ENCODE measurements around the gene USP7. TPM values are rescaled to one million over a fixed set of nuclear protein-coding genes. Genes with fewer than 3 reads are reported as not detected.
A peak's percentile ranks its signal among the peaks of the same experiment; 100 is the strongest.

Gene USP7
- total and polyA plus RNA-seq, 12 donors, result 22.2 to 84.8 (median 65.7) TPM

GRCh38 chr16:8885674-8886592 is 77.8 kb downstream of the USP7 start:
- WGBS, 2 donors, result 11 to 13% methylated on average over 20 of the region's 20 CpGs
- no peaks in the 10 kb centered on the region for H3K9me3 ChIP-seq
- intact Hi-C loops (cut with DNase I), result loop anchor here in 1 of 10 donors (10.0 kb wide), 1 partner anchor 321 kb away; no protein-coding TSS in a partner anchor
- no peak overlapping the region for H3K27ac ChIP-seq
- H3K4me3 ChIP-seq, result no peak overlapping the region
- H3K4me1 ChIP-seq, result peaks cover 0 to 31% (median 21%) of the 10 kb centered on the region in 9 donors
- peak in 6 of 8 donors; percentile 16 to 41 (median 26) for ATAC-seq
- no peak for TF ChIP-seq CTCF (IDR thresholded peaks at IDR 0.05)
- H3K36me3 ChIP-seq, result peaks cover 0 to 19% (median 12%) of the 10 kb centered on the region in 9 donors
- H3K27me3 ChIP-seq, result peaks cover 0 to 21% (median 0%) of the 10 kb centered on the region in 7 donors
- no peak for DNase-seq

- peaks cover 0 to 21% (median 0%) of the 10 kb centered on the region in 7 donors for H3K27me3 ChIP-seq
- no peak for DNase-seq
- H3K9me3 ChIP-seq, result no peaks in the 10 kb centered on the region
- H3K4me3 ChIP-seq, result no peak overlapping the region
- intact Hi-C loops (cut with DNase I), result loop anchor here in 9 of 10 donors (2.0 to 10.0 kb wide), 7 partner anchors 86 to 318 kb away; partner anchors contain the start of genes PMM2 (in 2 of the 9) and TMEM186 (in 2 of the 9)
- H3K27ac ChIP-seq, result no peak overlapping the region
- 84 to 86% methylated on average over 17 of the region's 17 CpGs for WGBS, 2 donors
- TF ChIP-seq CTCF (IDR thresholded peaks at IDR 0.05), result no peak
- H3K4me1 ChIP-seq, result peaks cover 0 to 25% (median 17%) of the 10 kb centered on the region in 9 donors
- H3K36me3 ChIP-seq, result no peaks in the 10 kb centered on the region
- ATAC-seq, result no peak
Observed at GRCh38 chr16:8882725-8883377, 80.9 kb downstream of the USP7 start.

- no peak for DNase-seq
- WGBS, 2 donors, result 67 to 71% methylated on average over 10 of the region's 10 CpGs
- intact Hi-C loops (cut with DNase I), result loop anchor here in 9 of 10 donors (2.0 to 10.0 kb wide), 7 partner anchors 85 to 317 kb away; partner anchors contain the start of genes PMM2 (in 2 of the 9) and TMEM186 (in 2 of the 9)
- no peak for TF ChIP-seq CTCF (IDR thresholded peaks at IDR 0.05)
- no peak within 1 kb of the TSS for H3K4me3 ChIP-seq
- H3K4me1 ChIP-seq, result peaks cover 0 to 17% (median 14%) of the 10 kb centered on the region in 9 donors
- H3K36me3 ChIP-seq, result no peaks in the 10 kb centered on the region
- H3K27me3 ChIP-seq, result peaks cover 0 to 21% (median 0%) of the 10 kb centered on the region in 7 donors
- no peak within 1 kb of the TSS for H3K27ac ChIP-seq
- no peaks in the 10 kb centered on the region for H3K9me3 ChIP-seq
- ATAC-seq, result no peak
Observed at GRCh38 chr16:8882041-8882617, 81.6 kb downstream of the USP7 start, which contains the start of gene LITAFD. LITAFD (plus strand) TSS chr16:8882351; CDS start chr16:8884356, 2,005 bp downstream.
